HepG2 (cell line): ENCODE data around the gene TSKU. TPM values are rescaled to one million over a fixed set of nuclear protein-coding genes. Genes with fewer than 3 reads are reported as not detected.
A peak's percentile ranks its signal among the peaks of the same experiment; 100 is the strongest.

Source experiments
- ATAC-seq: fragments of 200-7000 bp; cut with Tn5 transposase; 3 replicates; pipeline ENCODE4 v1.9.1; 2020; ENCODE audit warnings: mild to moderate bottlenecking, moderate library complexity
- BruUV-seq: library from RNA; stranded (reverse); fragments of 400-500 nt; replicated peaks from 2 replicates; lab custom pipeline; 2021; lab: Mats Ljungman, UMichigan
- CTCF ChIA-PET: fragments of 300-600 bp; formaldehyde crosslinking; extraction: SDS; loops from one replicate; lab custom pipeline; 2021; ENCODE audit warnings: low total read pairs, inconsistent platforms, low intra/inter-chr PET ratio; lab: Yijun Ruan, JAX
- POLR2A ChIA-PET: fragments of 350-600 bp; sonication (Branson Sonifier 250); formaldehyde crosslinking; loops from one replicate; lab custom pipeline; 2020; ENCODE audit warnings: antibody characterized with exemption, inconsistent platforms; lab: Yijun Ruan, JAX
- DNase-seq: peaks from one replicate; pipeline ENCODE4 v3.0.0-alpha.2; 2015; ENCODE audit warnings: low spot score
- FAIRE-seq: peaks from 3 replicates; lab custom pipeline; 2011; peaks lifted over from hg19 to GRCh38; lab: Jason Lieb, UNC
- H2AFZ ChIP-seq: one replicate; pipeline ENCODE4 v1.6.1; 2011; ENCODE audit warnings: low read length, inconsistent platforms
- H3K27ac ChIP-seq: fragments of 300-600 bp; 3 replicates; pipeline ENCODE4 v1.8.0; 2011; ENCODE audit warnings: mixed run types, mild to moderate bottlenecking, mixed read lengths, low read length, inconsistent platforms; ENCODE audit not compliant: insufficient read depth; ENCODE audit errors: extremely low read length
- H3K27me3 ChIP-seq, 2 experiments: fragments of 200-600 bp in 1 of 2; 2 replicates in 1 of 2; 3 replicates in 1 of 2; pipeline versions ENCODE4 v1.6.0 to v1.8.0; 2011; ENCODE audit warnings: low read length in 2 of 2, mild to moderate bottlenecking in 2 of 2, moderate library complexity in 2 of 2, inconsistent platforms in 1 of 2; ENCODE audit not compliant: insufficient read depth in 2 of 2, control insufficient read depth in 1 of 2
- H3K36me3 ChIP-seq, 2 experiments: fragments of 200-600 bp in 1 of 2; replicated peaks in 1 of 2; 2 replicates in 1 of 2; 3 replicates in 1 of 2; pipeline versions ENCODE4 v1.5.1 to v1.8.0; 2011; ENCODE audit warnings: low read length in 2 of 2, inconsistent platforms in 1 of 2; ENCODE audit not compliant: insufficient read depth in 2 of 2, control insufficient read depth in 1 of 2
- H3K4me1 ChIP-seq: 2 replicates; pipeline ENCODE4 v1.5.1; 2012; ENCODE audit warnings: low read length, inconsistent platforms; ENCODE audit not compliant: insufficient read depth
- H3K4me2 ChIP-seq: 2 replicates; pipeline ENCODE4 v1.6.0; 2011; ENCODE audit warnings: low read depth, low read length, inconsistent platforms
- H3K4me3 ChIP-seq, 3 experiments: fragments of 200-600 bp in 1 of 3; sonication (generic), shearing (Covaris generic) in 1 of 3; replicated peaks in 1 of 3; 2 replicates each; pipeline ENCODE4 v1.5.1; 2011 to 2016; ENCODE audit warnings: low read length in 3 of 3, inconsistent platforms in 2 of 3, low read depth in 2 of 3, mild to moderate bottlenecking in 2 of 3, control low read depth in 1 of 3, mixed read lengths in 1 of 3; ENCODE audit not compliant: insufficient read depth in 1 of 3
- H3K79me2 ChIP-seq: one replicate; pipeline ENCODE4 v1.6.1; 2011; ENCODE audit warnings: low read length, inconsistent platforms; ENCODE audit not compliant: insufficient read depth
- H3K9ac ChIP-seq: 2 replicates; pipeline ENCODE4 v1.6.0; 2011; ENCODE audit warnings: mild to moderate bottlenecking, low read depth, low read length, inconsistent platforms; ENCODE audit not compliant: insufficient read depth
- H3K9me3 ChIP-seq: 2 replicates; pipeline ENCODE4 v1.5.1; 2012; ENCODE audit warnings: mild to moderate bottlenecking, low read length
- H4K20me1 ChIP-seq: 2 replicates; pipeline ENCODE4 v1.6.0; 2011; ENCODE audit warnings: inconsistent platforms, mild to moderate bottlenecking, low read length, moderate library complexity; ENCODE audit not compliant: insufficient read depth
- CEBPG ChIP-seq: IDR thresholded peaks from 2 replicates; pipeline ENCODE4 v1.6.1; 2016
- DR1 ChIP-seq: sonication (generic); formaldehyde crosslinking; IDR thresholded peaks from 2 replicates; pipeline ENCODE4 v1.8.0; 2021; ENCODE audit warnings: mild to moderate bottlenecking, missing genetic modification reagents, inconsistent platforms
- PCBP2 ChIP-seq: fragments of 200-400 bp; formaldehyde crosslinking; optimal IDR thresholded peaks from 2 replicates; pipeline ENCODE3; 2018; ENCODE audit warnings: low read length, low read depth; ENCODE audit not compliant: poor library complexity, severe bottlenecking
- PRMT3 ChIP-seq: sonication (generic); formaldehyde crosslinking; IDR thresholded peaks from 2 replicates; pipeline ENCODE4 v1.8.1; 2022; ENCODE audit warnings: low read depth, mild to moderate bottlenecking, moderate library complexity, missing genetic modification reagents, borderline replicate concordance
- RFXAP ChIP-seq: sonication (generic); formaldehyde crosslinking; IDR thresholded peaks from 2 replicates; pipeline ENCODE4 v1.4.0; 2020; ENCODE audit warnings: missing genetic modification reagents, borderline replicate concordance
- SALL1 ChIP-seq: sonication (generic); formaldehyde crosslinking; IDR thresholded peaks from 2 replicates; pipeline ENCODE4 v1.8.0; 2022; ENCODE audit warnings: mild to moderate bottlenecking, missing genetic modification reagents
- XRCC5 ChIP-seq: fragments of 200-400 bp; formaldehyde crosslinking; optimal IDR thresholded peaks from 2 replicates; pipeline ENCODE3; 2017; ENCODE audit warnings: mild to moderate bottlenecking, low read length
- WGBS: methylation state at CpG from one replicate; pipeline ENCODE4 v1.1.6; 2017; ENCODE audit warnings: low lambda C conversion rate; 5-methylcytosine and 5-hydroxymethylcytosine counted together
- in situ Hi-C: cut with HindIII; loops from 2 replicates; pipeline ENCODE4 v1.10.0; 2017; ENCODE audit warnings: low pct_unique_long_range_greater_than_20kb; ENCODE audit not compliant: extremely low pct_ligation_motif_present
- intact Hi-C: fragments of 100-400 bp; cut with micrococcal nuclease; formaldehyde crosslinking; loops from one replicate; pipeline ENCODE4 v1.10.0; 2022; ENCODE audit not compliant: unreplicated experiment
- polyA plus RNA-seq, 8 experiments: library from polyadenylated mRNA; depleted of rRNA in 3 of 8; stranded (reverse) in 7 of 8; unstranded in 1 of 8; fragments of >200 nt; fragmentation: Illumina TruSeq in 4 of 8; extraction: Trizol in 4 of 8; gene quantifications; 2 replicates each; pipeline versions ENCODE4 v1.2.1 to v1.2.3, GENCODE V29; 2011 to 2016; ENCODE audit warnings: low read depth in 4 of 8, missing spikeins in 1 of 8, mixed read lengths in 1 of 8; ENCODE audit not compliant: insufficient read depth in 1 of 8
- total RNA-seq, 5 experiments: library from RNA; depleted of rRNA; stranded (reverse); fragments of >200 nt; fragmentation: Illumina TruSeq; extraction: Trizol; gene quantifications; 2 replicates each; pipeline ENCODE4 v1.2.3, GENCODE V29; 2016; ENCODE audit warnings: low read depth in 1 of 5
- TF ChIP-seq, protein P1 (sequence below): sonication (generic); formaldehyde crosslinking; IDR thresholded peaks from 2 replicates; pipeline ENCODE4 v1.4.0; 2020; ENCODE audit warnings: mild to moderate bottlenecking, missing genetic modification reagents
- TF ChIP-seq, protein P2 (sequence below): sonication (generic); formaldehyde crosslinking; IDR thresholded peaks from 2 replicates; pipeline ENCODE4 v1.4.0; 2020; ENCODE audit warnings: mild to moderate bottlenecking, missing genetic modification reagents
- TF ChIP-seq, protein P3 (sequence below): sonication (generic); formaldehyde crosslinking; IDR thresholded peaks from 2 replicates; pipeline ENCODE4 v1.5.0; 2020; ENCODE audit warnings: missing genetic modification reagents
- TF ChIP-seq, protein P4 (sequence below): sonication (generic); formaldehyde crosslinking; IDR thresholded peaks from 2 replicates; pipeline ENCODE4; 2020; ENCODE audit warnings: missing genetic modification reagents, mild to moderate bottlenecking, borderline replicate concordance
- TF ChIP-seq, protein P5 (sequence below): IDR thresholded peaks from 2 replicates; pipeline ENCODE4 v1.6.1; 2016; ENCODE audit warnings: mild to moderate bottlenecking, missing biosample characterization, missing genetic modification reagents

The TSKU gene
- total and polyA plus RNA-seq, 2 of the 13 experiments (the other 11 are each of a cell fraction or from before 2014, with no cell fraction given) = 20.3 to 21.4 TPM

DNA sequence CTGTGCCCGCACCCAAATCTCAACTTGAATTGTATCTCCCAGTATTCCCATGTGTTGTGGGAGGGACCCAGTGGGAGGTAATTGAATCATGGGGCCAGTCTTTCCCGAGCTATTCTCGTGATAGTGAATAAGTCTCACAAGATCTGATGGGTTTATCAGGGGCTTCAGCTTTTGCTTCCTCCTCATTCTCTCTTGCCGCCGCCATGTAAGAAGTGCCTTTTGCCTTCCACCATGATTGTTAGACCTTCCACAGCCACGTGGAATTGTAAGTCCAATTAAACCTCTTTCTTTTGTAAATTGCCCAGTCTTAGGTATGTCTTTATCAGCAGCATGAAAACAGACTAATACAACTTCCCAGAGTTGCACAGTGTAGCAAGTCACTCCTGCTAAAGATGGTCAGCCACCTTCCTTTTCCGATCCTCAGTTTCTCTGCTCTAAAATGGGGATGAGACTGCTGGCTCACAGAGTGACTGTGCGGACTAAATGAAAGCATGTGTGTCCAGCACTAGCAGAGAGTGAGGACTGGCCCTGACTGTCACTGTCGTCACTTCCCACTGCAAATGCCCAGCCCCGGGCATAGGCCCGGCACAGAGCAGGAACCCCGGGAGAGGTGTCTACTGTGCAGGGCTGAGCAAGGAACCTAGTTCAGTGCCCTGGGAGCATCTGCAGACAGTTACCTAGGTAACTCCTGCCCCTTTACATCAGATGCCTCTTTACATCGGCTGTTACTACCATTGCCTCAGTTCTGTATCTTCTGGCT, 9.5 kb downstream of the TSKU start:
- 82% methylated on average over 12 of the region's 13 CpGs for WGBS
- Histone ChIP-seq H3K27ac (peak overlapping the region; percentile 77), H3K36me3 (peaks cover 0 to 23% of the 10 kb centered on the region in 2 experiments; a peak in 3 of 5 replicates), H4K20me1 (peaks cover 35% of the 10 kb centered on the region), H3K4me2 (peak overlapping the region; percentile 71), H3K4me1 (peaks cover 76% of the 10 kb centered on the region), H3K9ac (no peak overlapping the region; the same call in 1 of the 2 replicates), H3K4me3 (peak overlapping the region in 1 of 3 experiments; percentile 44; a peak in 2 of 6 replicates), H2AFZ (no peak overlapping the region), H3K9me3 (no peaks in the 10 kb centered on the region), H3K79me2 (peaks cover 72% of the 10 kb centered on the region), H3K27me3 (no peaks in the 10 kb centered on the region)
- in situ Hi-C loops (loop anchor here (10.0 kb wide), 1 partner anchor 48 kb away; no protein-coding TSS in a partner anchor), intact Hi-C loops (loop anchor here (1.0 kb wide), 1 partner anchor 7 kb away; no protein-coding TSS in a partner anchor)
- no TSS peak for BruUV-seq
- ChIA-PET POLR2A (interaction anchor here (1.0 to 1.6 kb wide), 6 partner anchors 9 to 24 kb away, joined by 3 to 8 read pairs (median 4); partner anchors contain the start of gene TSKU), CTCF (no interaction called here)
- ATAC-seq (peak; percentile 3; the same call in 2 of the 3 replicates), FAIRE-seq (no peak), DNase-seq (no peak)
- TF ChIP-seq XRCC5 = peak; percentile 4
- TF ChIP-seq, protein P1, sequence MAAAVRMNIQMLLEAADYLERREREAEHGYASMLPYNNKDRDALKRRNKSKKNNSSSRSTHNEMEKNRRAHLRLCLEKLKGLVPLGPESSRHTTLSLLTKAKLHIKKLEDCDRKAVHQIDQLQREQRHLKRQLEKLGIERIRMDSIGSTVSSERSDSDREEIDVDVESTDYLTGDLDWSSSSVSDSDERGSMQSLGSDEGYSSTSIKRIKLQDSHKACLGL = peak; percentile 67; the same call in 1 of the 2 replicates
- no peak for TF ChIP-seq RFXAP
- no peak for TF ChIP-seq PRMT3 (CRISPR knock-in tag)
- TF ChIP-seq, protein P2, sequence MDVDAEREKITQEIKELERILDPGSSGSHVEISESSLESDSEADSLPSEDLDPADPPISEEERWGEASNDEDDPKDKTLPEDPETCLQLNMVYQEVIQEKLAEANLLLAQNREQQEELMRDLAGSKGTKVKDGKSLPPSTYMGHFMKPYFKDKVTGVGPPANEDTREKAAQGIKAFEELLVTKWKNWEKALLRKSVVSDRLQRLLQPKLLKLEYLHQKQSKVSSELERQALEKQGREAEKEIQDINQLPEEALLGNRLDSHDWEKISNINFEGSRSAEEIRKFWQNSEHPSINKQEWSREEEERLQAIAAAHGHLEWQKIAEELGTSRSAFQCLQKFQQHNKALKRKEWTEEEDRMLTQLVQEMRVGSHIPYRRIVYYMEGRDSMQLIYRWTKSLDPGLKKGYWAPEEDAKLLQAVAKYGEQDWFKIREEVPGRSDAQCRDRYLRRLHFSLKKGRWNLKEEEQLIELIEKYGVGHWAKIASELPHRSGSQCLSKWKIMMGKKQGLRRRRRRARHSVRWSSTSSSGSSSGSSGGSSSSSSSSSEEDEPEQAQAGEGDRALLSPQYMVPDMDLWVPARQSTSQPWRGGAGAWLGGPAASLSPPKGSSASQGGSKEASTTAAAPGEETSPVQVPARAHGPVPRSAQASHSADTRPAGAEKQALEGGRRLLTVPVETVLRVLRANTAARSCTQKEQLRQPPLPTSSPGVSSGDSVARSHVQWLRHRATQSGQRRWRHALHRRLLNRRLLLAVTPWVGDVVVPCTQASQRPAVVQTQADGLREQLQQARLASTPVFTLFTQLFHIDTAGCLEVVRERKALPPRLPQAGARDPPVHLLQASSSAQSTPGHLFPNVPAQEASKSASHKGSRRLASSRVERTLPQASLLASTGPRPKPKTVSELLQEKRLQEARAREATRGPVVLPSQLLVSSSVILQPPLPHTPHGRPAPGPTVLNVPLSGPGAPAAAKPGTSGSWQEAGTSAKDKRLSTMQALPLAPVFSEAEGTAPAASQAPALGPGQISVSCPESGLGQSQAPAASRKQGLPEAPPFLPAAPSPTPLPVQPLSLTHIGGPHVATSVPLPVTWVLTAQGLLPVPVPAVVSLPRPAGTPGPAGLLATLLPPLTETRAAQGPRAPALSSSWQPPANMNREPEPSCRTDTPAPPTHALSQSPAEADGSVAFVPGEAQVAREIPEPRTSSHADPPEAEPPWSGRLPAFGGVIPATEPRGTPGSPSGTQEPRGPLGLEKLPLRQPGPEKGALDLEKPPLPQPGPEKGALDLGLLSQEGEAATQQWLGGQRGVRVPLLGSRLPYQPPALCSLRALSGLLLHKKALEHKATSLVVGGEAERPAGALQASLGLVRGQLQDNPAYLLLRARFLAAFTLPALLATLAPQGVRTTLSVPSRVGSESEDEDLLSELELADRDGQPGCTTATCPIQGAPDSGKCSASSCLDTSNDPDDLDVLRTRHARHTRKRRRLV (CRISPR knock-in tag) = 0 out of 2 replicates have a peak, but pooled peaks have one; percentile 23
- TF ChIP-seq PCBP2 = no peak
- TF ChIP-seq, protein P3, sequence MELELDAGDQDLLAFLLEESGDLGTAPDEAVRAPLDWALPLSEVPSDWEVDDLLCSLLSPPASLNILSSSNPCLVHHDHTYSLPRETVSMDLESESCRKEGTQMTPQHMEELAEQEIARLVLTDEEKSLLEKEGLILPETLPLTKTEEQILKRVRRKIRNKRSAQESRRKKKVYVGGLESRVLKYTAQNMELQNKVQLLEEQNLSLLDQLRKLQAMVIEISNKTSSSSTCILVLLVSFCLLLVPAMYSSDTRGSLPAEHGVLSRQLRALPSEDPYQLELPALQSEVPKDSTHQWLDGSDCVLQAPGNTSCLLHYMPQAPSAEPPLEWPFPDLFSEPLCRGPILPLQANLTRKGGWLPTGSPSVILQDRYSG = no peak
- TF ChIP-seq SALL1 = no peak
- no peak for TF ChIP-seq CEBPG (CRISPR knock-in tag)
- no peak for TF ChIP-seq DR1 (CRISPR knock-in tag)
- TF ChIP-seq, protein P4, sequence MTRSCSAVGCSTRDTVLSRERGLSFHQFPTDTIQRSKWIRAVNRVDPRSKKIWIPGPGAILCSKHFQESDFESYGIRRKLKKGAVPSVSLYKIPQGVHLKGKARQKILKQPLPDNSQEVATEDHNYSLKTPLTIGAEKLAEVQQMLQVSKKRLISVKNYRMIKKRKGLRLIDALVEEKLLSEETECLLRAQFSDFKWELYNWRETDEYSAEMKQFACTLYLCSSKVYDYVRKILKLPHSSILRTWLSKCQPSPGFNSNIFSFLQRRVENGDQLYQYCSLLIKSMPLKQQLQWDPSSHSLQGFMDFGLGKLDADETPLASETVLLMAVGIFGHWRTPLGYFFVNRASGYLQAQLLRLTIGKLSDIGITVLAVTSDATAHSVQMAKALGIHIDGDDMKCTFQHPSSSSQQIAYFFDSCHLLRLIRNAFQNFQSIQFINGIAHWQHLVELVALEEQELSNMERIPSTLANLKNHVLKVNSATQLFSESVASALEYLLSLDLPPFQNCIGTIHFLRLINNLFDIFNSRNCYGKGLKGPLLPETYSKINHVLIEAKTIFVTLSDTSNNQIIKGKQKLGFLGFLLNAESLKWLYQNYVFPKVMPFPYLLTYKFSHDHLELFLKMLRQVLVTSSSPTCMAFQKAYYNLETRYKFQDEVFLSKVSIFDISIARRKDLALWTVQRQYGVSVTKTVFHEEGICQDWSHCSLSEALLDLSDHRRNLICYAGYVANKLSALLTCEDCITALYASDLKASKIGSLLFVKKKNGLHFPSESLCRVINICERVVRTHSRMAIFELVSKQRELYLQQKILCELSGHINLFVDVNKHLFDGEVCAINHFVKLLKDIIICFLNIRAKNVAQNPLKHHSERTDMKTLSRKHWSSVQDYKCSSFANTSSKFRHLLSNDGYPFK (CRISPR knock-in tag) = 0 out of 2 replicates have a peak, but pooled peaks have one; percentile 22
- TF ChIP-seq, protein P5, sequence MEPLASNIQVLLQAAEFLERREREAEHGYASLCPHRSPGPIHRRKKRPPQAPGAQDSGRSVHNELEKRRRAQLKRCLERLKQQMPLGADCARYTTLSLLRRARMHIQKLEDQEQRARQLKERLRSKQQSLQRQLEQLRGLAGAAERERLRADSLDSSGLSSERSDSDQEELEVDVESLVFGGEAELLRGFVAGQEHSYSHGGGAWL (CRISPR knock-in tag) = no peak
